Measurements from ENCODE around the gene ZRANB3. TPM values are rescaled to one million over a fixed set of nuclear protein-coding genes. Genes with fewer than 3 reads are reported as not detected.

The ZRANB3 gene
- polyA plus RNA-seq, 1 donor (not counting 4 experiments of a cell fraction or from before 2014, with no cell fraction given), result 10.6 TPM

GRCh38 chr2:135386993-135387392 lies 144.0 kb downstream of the ZRANB3 start:
- DNase-seq (ENCODE audit: low read depth, low spot score) (no peak), FAIRE-seq (no peak)
- no peaks in the 10 kb centered on the region for H3K9me3 ChIP-seq (ENCODE audit: control insufficient read depth, low read depth, low read length)
- no peaks in the 10 kb centered on the region for H3K36me3 ChIP-seq (ENCODE audit: control insufficient read depth in 2 of 2, extremely low read depth in 1 of 2, insufficient read depth in 2 of 2, low read length in 2 of 2)
- no peak overlapping the region for H2AFZ ChIP-seq (ENCODE audit: control insufficient read depth, low read length)
- TF ChIP-seq EZH2 (IDR thresholded peaks at IDR 0.05; ENCODE audit: low read length), result no peak
- TF ChIP-seq CTCF (optimal IDR thresholded peaks at IDR 0.05 in 1 of 3, IDR thresholded peaks at IDR 0.05 in 1 of 3, conservative IDR thresholded peaks at IDR 0.05 in 1 of 3; ENCODE audit: extremely low read depth in 1 of 3, insufficient read depth in 2 of 3, low read length in 3 of 3), result no peak
- no peak overlapping the region for H3K27ac ChIP-seq (ENCODE audit: control insufficient read depth, insufficient read depth, low read length)
- dilution Hi-C loops (cut with MboI; ENCODE audit: extremely low pct_ligation_motif_present, low sequenced_read_pairs), result no loop called here
- H3K4me1 ChIP-seq (ENCODE audit: control insufficient read depth, extremely low read depth, insufficient read depth, low read length), result no peaks in the 10 kb centered on the region
- no peaks in the 10 kb centered on the region for H3K9me1 ChIP-seq (ENCODE audit: control insufficient read depth, extremely low read depth, insufficient read depth, low read length)
- no peaks in the 10 kb centered on the region for H3K79me2 ChIP-seq (ENCODE audit: control insufficient read depth, insufficient read depth, low read length)
- no peak overlapping the region for H3K4me3 ChIP-seq (ENCODE audit: control insufficient read depth in 2 of 3, extremely low read depth in 1 of 3, insufficient read depth in 2 of 3, low read depth in 1 of 3, low read length in 3 of 3)
- H4K20me1 ChIP-seq (ENCODE audit: control insufficient read depth, extremely low read depth, insufficient read depth, low read length), result no peaks in the 10 kb centered on the region
- no peak overlapping the region for H3K9ac ChIP-seq (ENCODE audit: control insufficient read depth, extremely low read depth, insufficient read depth, low read length)
- no peaks in the 10 kb centered on the region for H3K27me3 ChIP-seq (ENCODE audit: control insufficient read depth, extremely low read depth, insufficient read depth, low read length)
- no peak overlapping the region for H3K4me2 ChIP-seq (ENCODE audit: control insufficient read depth, extremely low read depth, insufficient read depth, low read depth, low read length)

- Histone ChIP-seq H3K4me3 (ENCODE audit: control insufficient read depth in 2 of 3, extremely low read depth in 1 of 3, insufficient read depth in 2 of 3, low read depth in 1 of 3, low read length in 3 of 3) (no peak overlapping the region), H3K36me3 (ENCODE audit: control insufficient read depth in 2 of 2, extremely low read depth in 1 of 2, insufficient read depth in 2 of 2, low read length in 2 of 2) (no peaks in the 10 kb centered on the region), H2AFZ (ENCODE audit: control insufficient read depth, low read length) (no peak overlapping the region), H3K9me1 (ENCODE audit: control insufficient read depth, extremely low read depth, insufficient read depth, low read length) (no peaks in the 10 kb centered on the region), H3K27ac (ENCODE audit: control insufficient read depth, insufficient read depth, low read length) (no peak overlapping the region), H3K4me2 (ENCODE audit: control insufficient read depth, extremely low read depth, insufficient read depth, low read depth, low read length) (no peak overlapping the region), H3K9me3 (ENCODE audit: control insufficient read depth, low read depth, low read length) (peaks cover 1% of the 10 kb centered on the region), H4K20me1 (ENCODE audit: control insufficient read depth, extremely low read depth, insufficient read depth, low read length) (no peaks in the 10 kb centered on the region), H3K27me3 (ENCODE audit: control insufficient read depth, extremely low read depth, insufficient read depth, low read length) (no peaks in the 10 kb centered on the region), H3K79me2 (ENCODE audit: control insufficient read depth, insufficient read depth, low read length) (no peaks in the 10 kb centered on the region), H3K9ac (ENCODE audit: control insufficient read depth, extremely low read depth, insufficient read depth, low read length) (no peak overlapping the region), H3K4me1 (ENCODE audit: control insufficient read depth, extremely low read depth, insufficient read depth, low read length) (no peaks in the 10 kb centered on the region)
- DNase-seq (ENCODE audit: low read depth, low spot score) (no peak), FAIRE-seq (no peak)
- dilution Hi-C loops (cut with MboI; ENCODE audit: extremely low pct_ligation_motif_present, low sequenced_read_pairs), result no loop called here
- TF ChIP-seq EZH2 (IDR thresholded peaks at IDR 0.05; ENCODE audit: low read length) (no peak), CTCF (optimal IDR thresholded peaks at IDR 0.05 in 1 of 3, IDR thresholded peaks at IDR 0.05 in 1 of 3, conservative IDR thresholded peaks at IDR 0.05 in 1 of 3; ENCODE audit: extremely low read depth in 1 of 3, insufficient read depth in 2 of 3, low read length in 3 of 3) (no peak)
Observed at GRCh38 chr2:135378591-135378990, 152.4 kb downstream of the ZRANB3 start.
